SU-DHL-6 (cell line): ENCODE measurements around the gene CPT1B.
A peak's percentile ranks its signal among the peaks of the same experiment; 100 is the strongest.

Experiments
- H2AFZ ChIP-seq: fragments of 200-600 bp; sonication (generic); 2 replicates; pipeline ENCODE4 v1.6.1; 2014; ENCODE audit warnings: low read depth, mild to moderate bottlenecking, moderate library complexity, mixed read lengths, antibody characterized with exemption, low read length; ENCODE audit not compliant: severe bottlenecking
- H3F3A ChIP-seq: fragments of 200-600 bp; shearing (Covaris generic); 2 replicates; pipeline ENCODE4 v1.6.0; 2016; ENCODE audit warnings: antibody characterized with exemption, mild to moderate bottlenecking; ENCODE audit not compliant: insufficient read depth
- H3K27ac ChIP-seq: fragments of 200-600 bp; sonication (generic); 2 replicates; pipeline ENCODE4 v1.5.1; 2016; ENCODE audit warnings: low read depth, mild to moderate bottlenecking, low read length, moderate library complexity, mixed read lengths
- H3K27me3 ChIP-seq: fragments of 200-600 bp; sonication (generic), shearing (Covaris generic); 2 replicates; pipeline ENCODE4 v1.6.0; 2014; ENCODE audit warnings: mild to moderate bottlenecking, low read length
- H3K36me3 ChIP-seq: fragments of 200-600 bp; sonication (generic); 2 replicates; pipeline ENCODE4 v1.6.1; 2014; ENCODE audit warnings: mild to moderate bottlenecking, low read length, mixed read lengths
- H3K4me2 ChIP-seq: fragments of 300-600, 200-600 bp; shearing (Covaris generic), sonication (generic); 2 replicates; pipeline ENCODE4 v1.6.0; 2014; ENCODE audit warnings: low read length, low read depth, mild to moderate bottlenecking; ENCODE audit not compliant: poor library complexity, severe bottlenecking
- H3K4me3 ChIP-seq: fragments of 200-600 bp; sonication (generic); 2 replicates; pipeline ENCODE4 v1.5.1; 2014; ENCODE audit warnings: antibody characterized with exemption, low read length, mild to moderate bottlenecking, mixed read lengths; ENCODE audit not compliant: insufficient read depth, poor library complexity, severe bottlenecking
- H3K79me2 ChIP-seq: fragments of 200-600 bp; sonication (generic); 2 replicates; pipeline ENCODE4 v1.6.1; 2014; ENCODE audit warnings: mild to moderate bottlenecking, low read length, moderate library complexity; ENCODE audit not compliant: insufficient read depth
- H3K9ac ChIP-seq: fragments of 200-600 bp; sonication (generic); 2 replicates; pipeline ENCODE4 v1.7.0; 2014; ENCODE audit warnings: mild to moderate bottlenecking, low read length
- H3K9me2 ChIP-seq: fragments of 200-600 bp; sonication (generic); replicated peaks from 2 replicates; pipeline ENCODE4 v1.6.1; 2014; ENCODE audit warnings: low read length; ENCODE audit not compliant: insufficient read depth
- H3K9me3 ChIP-seq: fragments of 200-600 bp; sonication (generic); 2 replicates; pipeline ENCODE4 v1.6.1; 2014; ENCODE audit warnings: low read length, mixed read lengths; ENCODE audit not compliant: insufficient read depth
- H4K20me1 ChIP-seq: fragments of 200-600 bp; sonication (generic); 2 replicates; pipeline ENCODE4 v1.6.1; 2014; ENCODE audit warnings: low read depth, mild to moderate bottlenecking, antibody characterized with exemption, low read length, moderate library complexity, mixed read lengths
- CTCF ChIP-seq: fragments of 200-600 bp; sonication (generic); IDR thresholded peaks from one replicate; pipeline ENCODE4 v1.5.1; 2017; ENCODE audit warnings: antibody characterized with exemption, mild to moderate bottlenecking, low read length, moderate library complexity; ENCODE audit not compliant: insufficient read depth, poor library complexity, severe bottlenecking
- EZH2phosphoT487 ChIP-seq: fragments of 200-600 bp; sonication (generic), shearing (Covaris generic); conservative IDR thresholded peaks from 2 replicates; pipeline ENCODE4 v1.6.1; 2018; ENCODE audit warnings: mild to moderate bottlenecking, antibody characterized with exemption, low read length, moderate library complexity, mixed read lengths

The CPT1B gene

GRCh38 chr22:50577987-50578775 is at the start of gene CPT1B:
CPT1B (minus strand) TSS chr22:50578427; CDS start chr22:50577915, 512 bp downstream.
- H2AFZ ChIP-seq = no peak within 1 kb of the TSS
- no peaks in the 10 kb centered on the region for H3K9me2 ChIP-seq
- H4K20me1 ChIP-seq = no peaks in the 10 kb centered on the region; the same call in 1 of the 2 replicates
- H3K4me3 ChIP-seq = no peak within 1 kb of the TSS
- H3K36me3 ChIP-seq = no peaks in the 10 kb centered on the region
- H3K4me2 ChIP-seq = no peak within 1 kb of the TSS
- H3K79me2 ChIP-seq = peaks cover 8% of the 10 kb centered on the region
- TF ChIP-seq CTCF = no peak
- TF ChIP-seq EZH2phosphoT487 = no peak
- no peak within 1 kb of the TSS for H3K9ac ChIP-seq
- H3F3A ChIP-seq = no peaks in the 10 kb centered on the region
- no peak within 1 kb of the TSS for H3K27ac ChIP-seq
- H3K9me3 ChIP-seq = no peaks in the 10 kb centered on the region
- no peaks in the 10 kb centered on the region for H3K27me3 ChIP-seq

DNA sequence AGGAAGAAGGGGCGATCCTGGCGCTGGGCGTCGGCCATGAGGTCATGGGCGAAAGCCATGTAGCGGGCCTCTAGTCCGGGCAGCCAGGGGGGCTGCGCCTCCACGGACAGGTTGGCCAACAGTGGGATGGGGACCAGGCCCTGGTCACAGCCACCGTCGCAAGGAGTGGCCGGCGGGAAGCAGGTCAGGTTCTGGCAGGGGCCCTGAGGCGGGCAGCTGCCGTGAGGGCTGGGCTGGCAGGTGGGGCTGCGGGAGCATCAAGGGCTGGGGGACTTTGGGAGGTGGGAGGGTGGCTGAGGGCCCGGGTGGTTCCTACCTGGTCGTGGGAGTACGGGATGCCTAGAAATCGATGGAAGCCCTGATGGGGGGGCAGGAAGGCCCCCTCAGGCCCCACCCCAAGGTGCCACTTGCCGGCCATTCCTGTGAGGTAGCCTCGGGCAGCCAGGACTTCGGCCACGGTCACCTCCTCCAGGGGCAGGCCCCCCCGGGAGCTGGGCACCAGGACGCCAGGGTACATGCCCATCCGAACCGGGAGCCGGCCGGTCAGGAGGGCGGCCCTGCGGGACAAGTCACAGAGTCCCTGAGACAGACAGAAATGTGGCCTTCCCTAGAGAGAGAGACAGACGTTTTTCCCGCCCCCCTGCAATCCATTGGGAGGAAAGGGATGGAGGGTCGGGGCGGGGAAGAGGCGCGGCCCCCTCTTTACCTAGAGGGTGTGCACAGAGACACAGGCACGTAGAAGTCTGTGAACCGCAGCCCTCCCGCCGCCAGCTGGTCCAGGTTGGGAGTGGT is 48.8 kb upstream of the CPT1B start:
- peak overlapping the region; percentile 20; the same call in 1 of the 2 replicates for H3K27ac ChIP-seq
- no peaks in the 10 kb centered on the region; the same call in 1 of the 2 replicates for H3K79me2 ChIP-seq
- peak overlapping the region; percentile 61 for H2AFZ ChIP-seq
- TF ChIP-seq CTCF (no peak), EZH2phosphoT487 (no peak)
- H3K36me3 ChIP-seq = no peaks in the 10 kb centered on the region
- peak overlapping the region; percentile 70 for H3K4me2 ChIP-seq
- H3F3A ChIP-seq = peaks cover 2% of the 10 kb centered on the region; the same call in 1 of the 2 replicates
- no peaks in the 10 kb centered on the region for H3K9me3 ChIP-seq
- no peaks in the 10 kb centered on the region for H3K9me2 ChIP-seq
- H4K20me1 ChIP-seq = no peaks in the 10 kb centered on the region
- H3K4me3 ChIP-seq = peak overlapping the region; percentile 99
- H3K27me3 ChIP-seq = no peaks in the 10 kb centered on the region
- H3K9ac ChIP-seq = peak overlapping the region; percentile 85

DNA sequence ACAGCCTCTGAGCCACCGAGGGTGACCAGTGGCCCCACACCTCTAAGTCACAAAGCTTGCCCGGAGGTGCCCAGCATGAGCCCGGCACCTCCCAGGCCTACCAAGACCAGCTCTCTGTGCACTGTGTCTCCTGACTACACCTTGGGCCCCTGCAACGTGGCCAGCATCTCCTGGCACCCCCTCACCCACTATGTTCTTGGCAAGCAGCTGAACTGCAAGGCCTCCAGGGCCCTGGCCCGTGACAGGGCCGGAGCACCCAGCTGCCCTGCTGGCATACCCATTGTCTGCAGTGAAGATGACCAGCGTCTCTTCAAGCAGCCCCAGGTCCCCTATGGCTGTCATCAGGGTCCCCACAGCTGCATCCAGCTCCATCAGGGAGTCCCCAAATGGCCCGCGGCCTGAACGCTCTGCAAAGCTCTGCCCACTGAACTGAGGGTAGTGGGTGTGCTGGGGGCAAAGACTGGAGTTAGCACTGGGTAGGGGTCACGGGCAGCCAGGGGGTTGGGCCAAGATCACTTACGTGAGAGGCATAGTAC is 48.2 kb upstream of the CPT1B start:
- H3K36me3 ChIP-seq = no peaks in the 10 kb centered on the region
- H3K4me3 ChIP-seq = no peak overlapping the region
- H3F3A ChIP-seq = peaks cover 8% of the 10 kb centered on the region
- no peak overlapping the region for H3K9ac ChIP-seq
- no peak overlapping the region for H3K4me2 ChIP-seq
- TF ChIP-seq CTCF (no peak), EZH2phosphoT487 (no peak)
- H3K27me3 ChIP-seq = no peaks in the 10 kb centered on the region
- H3K9me2 ChIP-seq = no peaks in the 10 kb centered on the region
- no peaks in the 10 kb centered on the region for H3K9me3 ChIP-seq
- H2AFZ ChIP-seq = no peak overlapping the region
- H4K20me1 ChIP-seq = no peaks in the 10 kb centered on the region
- H3K27ac ChIP-seq = no peak overlapping the region
- H3K79me2 ChIP-seq = no peaks in the 10 kb centered on the region; the same call in 1 of the 2 replicates
